Hematopoietic multipotent progenitor cell treated with erythropoietin and hydrocortisone succinate and interleukin-3 and kit ligand, for 4 days (in vitro differentiated cells): ENCODE data around the gene MYO7A.

Experiments used
- DNase-seq: peaks from one replicate; pipeline ENCODE4 v3.0.0-alpha.2; 2015

MYO7A gene

DNA sequence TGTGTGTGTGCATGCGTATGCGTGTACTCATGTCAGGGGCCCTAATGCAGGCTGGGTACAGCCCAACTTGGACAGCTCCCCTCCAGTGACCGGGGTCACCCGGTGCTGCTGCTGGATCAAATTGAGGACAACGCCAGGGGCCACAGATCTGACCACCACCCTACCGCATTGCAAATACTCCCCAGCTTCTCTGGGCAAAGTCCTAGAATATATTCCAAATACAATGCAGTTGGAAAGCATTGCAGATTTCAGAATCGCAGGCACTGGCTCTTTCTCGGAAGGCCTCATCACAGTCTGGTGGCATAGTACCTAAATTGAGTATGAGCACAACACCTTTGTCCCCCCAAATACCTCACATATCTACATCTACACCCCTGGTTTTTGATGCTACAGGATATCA lies 43.2 kb downstream of the MYO7A start:
- no peak for DNase-seq

DNA sequence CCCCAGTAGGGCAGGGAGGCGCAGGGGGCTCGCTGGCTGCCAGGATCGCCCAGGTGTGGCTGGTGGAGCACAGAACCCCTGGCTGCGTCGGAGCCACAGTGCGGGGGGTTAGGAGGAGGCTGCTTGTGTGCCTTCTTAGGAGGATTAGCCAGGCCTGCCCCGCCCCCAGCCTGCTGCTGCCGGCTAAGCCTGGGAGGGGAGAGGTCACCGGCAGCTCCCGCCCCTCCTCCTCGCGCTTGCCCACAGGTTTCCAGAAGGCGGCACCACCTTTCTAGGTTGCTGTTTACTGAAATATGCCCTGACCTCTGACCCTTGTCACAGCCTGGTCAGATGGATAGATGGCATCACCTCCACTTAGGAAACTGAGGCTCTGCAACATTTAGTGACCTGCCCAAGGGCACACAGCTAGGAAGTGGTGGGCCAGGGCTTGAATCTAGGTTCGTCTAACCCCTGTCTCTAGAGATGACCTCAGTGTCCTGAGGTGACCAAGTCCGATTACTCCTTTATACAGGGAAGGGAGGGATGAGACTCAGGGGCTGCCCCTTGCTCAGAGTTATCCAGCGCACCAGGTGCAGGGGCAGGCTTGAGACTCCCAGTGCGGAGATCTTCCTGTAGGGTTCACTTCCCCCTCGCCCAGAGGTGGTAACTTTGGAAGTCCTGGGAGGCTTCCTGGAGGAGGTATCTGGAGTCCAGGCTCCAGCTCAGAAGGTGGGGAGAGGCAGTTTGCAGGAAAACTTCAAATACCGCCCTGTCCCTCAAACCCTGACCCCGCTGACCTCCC lies 44.0 kb downstream of the MYO7A start:
- DNase-seq, result no peak

DNA sequence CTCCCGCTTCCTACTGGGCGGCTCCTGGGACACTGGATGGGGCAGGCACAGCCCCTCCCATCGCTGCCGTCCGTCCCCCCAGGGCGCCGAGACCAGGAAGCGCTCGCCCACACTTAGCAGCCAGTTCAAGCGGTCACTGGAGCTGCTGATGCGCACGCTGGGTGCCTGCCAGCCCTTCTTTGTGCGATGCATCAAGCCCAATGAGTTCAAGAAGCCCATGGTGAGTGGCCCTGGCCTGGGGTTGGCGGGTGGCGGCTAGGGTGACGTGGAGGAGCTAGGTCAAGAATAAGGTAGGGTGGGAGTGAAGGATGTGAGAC lies 44.6 kb downstream of the MYO7A start:
- DNase-seq, result no peak

DNA sequence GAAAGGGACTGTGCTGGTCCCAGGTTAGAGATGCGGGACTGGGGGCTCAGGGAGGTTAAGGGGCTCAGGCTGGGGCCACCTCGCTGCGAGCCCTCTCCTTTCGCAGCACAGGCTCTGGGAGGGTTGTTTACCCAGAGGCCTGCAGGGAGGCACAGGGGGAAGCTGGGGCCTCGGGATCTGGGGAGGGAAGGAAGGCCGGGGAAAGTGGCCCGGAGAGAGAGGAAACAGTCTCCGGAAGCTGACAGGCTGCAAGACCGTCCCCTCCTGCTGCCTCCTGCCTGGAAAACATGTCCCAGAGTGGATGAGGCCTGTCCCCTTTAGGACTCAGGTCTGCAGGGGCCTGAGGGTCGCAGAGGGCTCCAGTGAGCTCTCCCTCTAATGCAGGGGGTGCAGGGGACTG lies 45.4 kb downstream of the MYO7A start:
- DNase-seq, result no peak

DNA sequence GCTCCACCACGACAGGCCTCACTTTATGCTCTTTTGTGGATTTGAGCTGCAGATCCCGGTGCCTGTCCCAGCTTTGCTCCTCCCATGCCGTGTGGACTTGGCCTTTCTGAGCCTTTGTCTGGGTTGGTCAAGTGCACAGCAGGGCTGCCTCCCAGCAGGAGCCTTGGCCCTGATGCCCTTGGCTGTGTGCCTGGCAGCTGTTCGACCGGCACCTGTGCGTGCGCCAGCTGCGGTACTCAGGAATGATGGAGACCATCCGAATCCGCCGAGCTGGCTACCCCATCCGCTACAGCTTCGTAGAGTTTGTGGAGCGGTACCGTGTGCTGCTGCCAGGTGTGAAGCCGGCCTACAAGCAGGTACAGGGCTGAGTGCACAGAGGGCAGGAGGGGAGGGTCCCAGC lies 46.5 kb downstream of the MYO7A start:
- no peak for DNase-seq

DNA sequence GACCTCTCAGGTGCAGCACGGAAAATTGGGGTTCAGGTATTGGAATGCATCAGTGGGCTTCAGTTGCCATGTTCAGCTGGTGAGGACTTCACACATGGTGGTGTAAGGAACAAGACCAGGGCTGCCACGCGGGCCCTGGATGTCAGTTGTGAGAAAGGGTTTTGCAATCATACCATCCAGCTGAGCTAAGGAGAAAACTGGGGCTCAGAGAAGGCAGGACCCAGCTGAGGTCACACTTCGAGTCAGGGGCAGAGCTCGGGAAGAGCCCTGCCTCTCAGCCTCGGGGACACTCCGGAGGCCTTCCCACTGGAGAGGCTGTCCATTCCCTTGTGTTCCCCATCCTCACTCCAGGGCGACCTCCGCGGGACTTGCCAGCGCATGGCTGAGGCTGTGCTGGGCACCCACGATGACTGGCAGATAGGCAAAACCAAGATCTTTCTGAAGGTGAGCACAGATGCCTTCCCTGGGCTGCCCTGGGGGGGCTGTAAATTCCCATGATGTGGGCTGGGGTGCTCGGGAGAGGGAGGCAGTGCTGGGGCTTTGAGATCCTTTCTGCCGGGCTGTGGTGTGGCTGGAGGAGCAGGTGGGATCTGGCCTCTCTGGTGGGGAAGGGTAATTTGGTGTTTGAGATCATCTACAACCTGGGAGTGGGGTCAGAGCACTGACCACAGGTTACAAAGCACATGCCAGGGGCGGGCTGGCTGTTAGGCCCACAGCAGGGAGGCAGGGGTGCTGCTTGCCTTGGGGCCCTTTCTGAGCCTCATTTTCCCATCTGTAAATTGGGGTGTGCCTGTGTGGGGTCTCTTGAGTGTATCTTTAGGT lies 47.2 kb downstream of the MYO7A start:
- peak; percentile 44 for DNase-seq

DNA sequence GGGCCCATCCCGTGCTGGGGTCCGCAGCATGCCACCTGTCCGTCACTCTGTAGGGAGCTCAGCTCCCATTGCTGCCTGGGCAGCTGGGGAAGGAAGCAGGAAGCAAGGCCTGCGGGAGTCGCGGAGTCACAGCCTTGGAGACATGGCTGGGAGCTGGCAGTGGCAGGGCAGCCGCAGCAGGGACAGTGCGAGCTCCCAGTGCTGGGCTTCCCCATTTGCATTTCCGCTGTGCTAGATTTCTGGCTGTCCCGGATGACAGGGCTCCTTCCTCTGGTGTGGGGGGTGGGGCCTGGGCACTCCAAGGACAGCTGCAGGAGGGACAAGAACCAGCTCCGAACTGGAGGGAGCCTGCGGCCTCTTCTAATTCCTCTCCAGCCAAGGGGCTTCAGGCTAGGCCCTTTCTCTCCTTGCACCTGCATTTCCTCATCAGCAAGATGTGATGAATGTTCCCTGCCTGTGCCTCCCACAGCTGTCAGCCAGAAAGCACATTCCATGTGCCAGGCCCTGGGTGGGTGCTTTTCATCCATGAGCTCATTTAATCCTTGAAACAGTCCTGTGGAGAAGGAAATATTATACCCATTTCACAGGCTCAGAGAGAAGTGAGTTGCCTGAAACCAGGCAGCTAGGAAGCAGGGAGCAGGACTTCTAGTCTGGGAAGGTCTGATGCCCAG lies 48.0 kb downstream of the MYO7A start:
- DNase-seq, result peak; percentile 62

DNA sequence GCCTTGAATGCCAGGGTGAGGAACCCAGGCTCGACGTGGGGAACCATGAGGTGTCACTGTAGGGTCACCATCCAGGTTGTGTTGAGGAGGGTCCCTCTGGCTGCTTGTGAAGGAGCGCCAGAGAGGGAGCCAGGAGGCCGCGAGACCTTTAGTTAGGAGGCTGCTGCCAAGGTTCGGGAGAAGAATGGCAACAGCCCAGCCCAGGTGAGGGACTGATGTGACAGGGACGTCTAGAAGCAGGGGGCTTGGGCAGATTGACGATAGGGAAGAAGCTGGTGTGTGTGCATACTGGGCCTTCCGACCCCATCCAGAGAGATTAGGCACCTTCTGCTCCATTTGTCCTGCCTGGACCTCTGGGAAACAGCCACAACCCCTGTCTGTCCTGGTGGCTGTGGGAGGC lies 49.0 kb downstream of the MYO7A start:
- DNase-seq, result no peak

DNA sequence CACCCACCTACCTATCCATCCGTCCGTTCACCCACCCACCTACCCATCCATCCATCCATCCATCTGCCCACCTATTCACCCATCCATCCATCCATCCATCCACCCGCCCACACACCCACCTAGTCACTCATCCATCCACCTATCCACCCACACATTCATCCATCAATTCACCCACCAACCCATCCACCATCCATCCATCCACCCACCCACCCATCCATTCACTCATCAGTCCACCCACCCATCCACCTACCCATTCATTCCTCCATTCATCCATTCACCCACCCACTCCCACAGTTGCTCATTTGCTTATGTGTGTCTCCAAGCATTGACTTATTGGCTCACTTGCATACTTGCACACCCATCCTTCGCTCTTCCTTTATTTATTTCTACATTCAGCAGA lies 50.1 kb downstream of the MYO7A start:
- no peak for DNase-seq

DNA sequence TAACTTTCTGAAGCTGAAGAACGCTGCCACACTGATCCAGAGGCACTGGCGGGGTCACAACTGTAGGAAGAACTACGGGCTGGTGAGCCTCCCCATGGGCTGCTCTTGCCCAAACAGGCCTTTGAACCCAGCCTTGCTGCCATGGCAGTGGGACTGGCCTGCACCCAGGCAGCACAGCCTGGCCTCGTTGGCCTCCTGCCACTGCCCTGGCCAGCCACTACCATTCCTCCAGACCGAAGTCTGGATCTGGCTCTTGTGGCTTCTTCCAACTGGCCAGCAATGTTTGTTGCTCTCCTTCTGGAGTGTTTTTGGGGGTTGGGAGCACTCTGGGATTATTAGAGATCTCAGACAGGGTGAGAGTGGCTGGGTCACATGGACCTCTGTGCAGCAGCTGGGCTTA lies 51.0 kb downstream of the MYO7A start:
- no peak for DNase-seq

DNA sequence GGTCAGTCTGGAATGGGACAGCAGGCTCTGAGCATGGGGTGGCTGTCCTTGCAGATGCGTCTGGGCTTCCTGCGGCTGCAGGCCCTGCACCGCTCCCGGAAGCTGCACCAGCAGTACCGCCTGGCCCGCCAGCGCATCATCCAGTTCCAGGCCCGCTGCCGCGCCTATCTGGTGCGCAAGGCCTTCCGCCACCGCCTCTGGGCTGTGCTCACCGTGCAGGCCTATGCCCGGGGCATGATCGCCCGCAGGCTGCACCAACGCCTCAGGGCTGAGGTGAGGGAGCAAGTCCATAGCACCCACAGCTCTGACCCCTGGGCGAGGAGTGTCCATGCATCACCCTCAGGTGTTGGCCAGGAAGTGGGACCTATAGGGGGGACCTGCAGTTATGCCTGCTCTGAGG lies 51.6 kb downstream of the MYO7A start:
- no peak for DNase-seq

DNA sequence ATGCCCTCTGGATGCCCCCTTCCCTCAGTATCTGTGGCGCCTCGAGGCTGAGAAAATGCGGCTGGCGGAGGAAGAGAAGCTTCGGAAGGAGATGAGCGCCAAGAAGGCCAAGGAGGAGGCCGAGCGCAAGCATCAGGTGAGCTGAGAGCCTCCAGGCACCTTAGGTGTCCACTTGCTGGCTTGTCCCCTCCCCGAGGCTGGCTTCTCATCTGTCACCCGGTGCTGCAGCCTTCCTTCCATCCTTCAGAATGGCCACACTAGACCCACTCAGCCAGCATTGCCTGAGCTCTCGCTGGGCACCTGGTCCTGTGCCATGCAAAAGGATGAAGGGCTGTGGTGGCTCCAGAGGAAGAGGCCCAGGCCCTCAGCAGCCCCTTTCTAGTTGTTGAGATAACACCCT lies 52.3 kb downstream of the MYO7A start:
- no peak for DNase-seq

DNA sequence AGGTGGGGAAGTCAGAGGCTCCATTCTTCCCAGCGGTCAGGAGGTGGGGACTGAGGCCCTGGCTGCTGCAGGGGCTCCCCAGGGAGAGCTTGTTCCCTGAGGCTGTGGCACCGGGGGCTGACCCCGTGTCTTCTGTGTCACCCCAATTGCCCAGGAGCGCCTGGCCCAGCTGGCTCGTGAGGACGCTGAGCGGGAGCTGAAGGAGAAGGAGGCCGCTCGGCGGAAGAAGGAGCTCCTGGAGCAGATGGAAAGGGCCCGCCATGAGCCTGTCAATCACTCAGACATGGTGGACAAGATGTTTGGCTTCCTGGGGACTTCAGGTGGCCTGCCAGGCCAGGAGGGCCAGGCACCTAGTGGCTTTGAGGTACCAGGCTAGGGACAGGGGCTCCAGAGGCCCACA lies 53.2 kb downstream of the MYO7A start:
- DNase-seq, result no peak

DNA sequence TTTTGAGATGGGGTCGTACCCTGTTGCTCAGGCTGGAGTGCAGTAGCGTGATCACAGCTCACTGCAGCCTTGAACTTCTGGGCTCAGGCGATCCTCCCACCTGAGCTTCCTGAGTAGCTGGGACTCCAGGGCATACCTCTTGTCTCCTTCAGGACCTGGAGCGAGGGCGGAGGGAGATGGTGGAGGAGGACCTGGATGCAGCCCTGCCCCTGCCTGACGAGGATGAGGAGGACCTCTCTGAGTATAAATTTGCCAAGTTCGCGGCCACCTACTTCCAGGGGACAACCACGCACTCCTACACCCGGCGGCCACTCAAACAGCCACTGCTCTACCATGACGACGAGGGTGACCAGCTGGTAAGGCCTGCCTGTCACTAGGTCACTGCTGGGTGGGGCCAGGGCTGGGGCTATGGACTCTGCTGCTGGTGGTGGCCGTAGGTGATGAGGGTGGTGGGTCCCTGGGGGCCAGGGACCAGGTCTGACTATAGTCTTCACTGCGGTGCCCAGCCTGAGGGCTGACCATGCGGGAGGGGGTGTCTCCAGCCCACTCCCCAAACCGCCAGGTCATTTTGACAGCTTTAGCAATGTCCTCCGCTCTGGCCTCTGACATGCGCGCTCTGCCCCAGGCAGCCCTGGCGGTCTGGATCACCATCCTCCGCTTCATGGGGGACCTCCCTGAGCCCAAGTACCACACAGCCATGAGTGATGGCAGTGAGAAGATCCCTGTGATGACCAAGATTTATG lies 53.9 kb downstream of the MYO7A start:
- no peak for DNase-seq

DNA sequence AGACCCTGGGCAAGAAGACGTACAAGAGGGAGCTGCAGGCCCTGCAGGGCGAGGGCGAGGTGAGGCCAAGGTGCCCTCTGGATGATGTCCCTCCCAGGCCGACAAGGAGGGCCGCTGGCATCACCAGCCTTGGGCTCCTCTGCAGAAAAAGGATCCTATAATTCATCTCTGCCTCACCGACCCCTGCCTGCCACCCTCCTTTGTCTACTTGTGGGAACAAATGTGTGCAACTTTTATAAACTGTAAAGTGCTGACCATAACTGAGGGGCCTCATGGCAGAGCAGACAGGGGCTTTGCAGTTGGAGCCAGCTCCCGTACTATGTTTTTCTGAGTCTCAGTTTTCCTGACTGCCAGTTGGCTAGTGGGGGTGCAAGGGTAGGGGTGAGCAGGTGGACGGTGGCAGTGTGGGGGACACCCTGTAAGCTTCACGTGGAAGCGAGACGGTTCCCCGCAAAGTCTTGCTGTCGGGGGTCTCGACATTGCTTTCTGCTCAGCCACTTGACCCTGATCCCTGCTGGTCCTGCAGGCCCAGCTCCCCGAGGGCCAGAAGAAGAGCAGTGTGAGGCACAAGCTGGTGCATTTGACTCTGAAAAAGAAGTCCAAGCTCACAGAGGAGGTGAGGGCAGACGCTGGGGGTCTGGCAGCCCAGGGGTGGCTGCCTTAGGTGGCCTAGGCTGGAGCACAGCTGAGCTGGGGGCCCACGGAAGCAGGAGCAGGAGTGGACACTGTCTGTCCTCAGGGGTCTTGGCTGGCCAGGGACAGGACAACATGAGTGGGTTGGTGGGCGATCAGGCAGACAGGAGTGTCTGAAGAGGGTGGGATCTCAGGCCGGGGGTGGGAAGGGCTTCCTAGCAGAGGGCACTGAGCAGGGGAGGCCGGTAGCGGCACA lies 54.7 kb downstream of the MYO7A start:
- DNase-seq, result no peak

DNA sequence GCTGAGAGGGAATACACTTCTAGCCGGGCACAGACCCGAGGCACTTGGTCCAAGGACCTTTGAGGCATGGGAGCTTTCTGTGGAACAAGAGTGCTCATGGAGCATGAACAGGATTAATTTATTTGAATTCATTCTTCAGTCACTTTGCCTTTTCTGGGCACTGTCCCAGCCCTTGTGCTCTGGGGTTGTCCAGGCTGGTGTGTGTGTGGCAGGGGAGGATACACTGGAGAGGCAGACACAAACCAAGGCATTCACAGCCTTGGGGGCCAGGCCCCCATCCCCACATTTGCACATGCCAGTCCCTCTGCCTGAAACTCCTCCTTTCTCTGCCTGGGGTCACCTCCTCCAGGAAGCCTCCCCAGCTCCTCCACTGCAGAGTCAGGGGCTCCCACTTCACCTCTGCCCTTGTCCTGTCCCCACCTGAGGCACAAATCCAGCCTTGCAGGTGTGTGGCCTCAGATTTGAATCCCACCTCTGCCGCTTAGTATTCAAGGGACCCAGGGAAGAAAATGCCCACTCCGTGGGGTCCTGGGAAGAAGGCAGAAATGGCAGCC lies 55.5 kb downstream of the MYO7A start:
- no peak for DNase-seq

DNA sequence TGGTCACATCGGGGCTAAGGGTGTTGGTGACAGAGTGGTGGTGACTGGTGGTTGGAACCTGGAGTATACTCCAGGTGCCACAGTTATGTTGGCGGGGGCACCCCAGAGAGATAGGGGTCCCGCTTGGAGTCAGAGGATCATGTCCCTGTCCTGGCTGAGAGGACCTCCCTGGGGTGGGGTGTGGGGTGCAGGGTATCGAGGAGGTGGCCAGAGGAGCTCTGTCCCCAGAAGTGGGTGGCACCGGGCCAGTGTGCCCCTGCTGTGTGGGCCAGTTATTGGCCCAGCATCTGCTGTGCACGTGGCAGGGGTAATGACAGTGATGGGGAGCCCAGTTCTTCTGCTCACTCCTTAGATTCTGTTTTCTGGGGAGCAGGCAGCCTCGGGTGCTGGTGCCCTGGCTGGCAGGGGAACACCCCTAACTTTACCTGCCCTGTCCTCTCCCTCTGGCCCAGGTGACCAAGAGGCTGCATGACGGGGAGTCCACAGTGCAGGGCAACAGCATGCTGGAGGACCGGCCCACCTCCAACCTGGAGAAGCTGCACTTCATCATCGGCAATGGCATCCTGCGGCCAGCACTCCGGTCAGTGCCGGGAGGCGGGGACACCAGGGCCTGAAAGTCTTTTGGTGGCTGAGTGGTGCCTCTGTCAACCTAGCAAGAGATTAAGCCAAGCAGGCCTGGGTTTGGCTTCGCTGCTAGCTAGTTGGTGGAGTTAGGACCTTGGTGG lies 56.3 kb downstream of the MYO7A start:
- no peak for DNase-seq

DNA sequence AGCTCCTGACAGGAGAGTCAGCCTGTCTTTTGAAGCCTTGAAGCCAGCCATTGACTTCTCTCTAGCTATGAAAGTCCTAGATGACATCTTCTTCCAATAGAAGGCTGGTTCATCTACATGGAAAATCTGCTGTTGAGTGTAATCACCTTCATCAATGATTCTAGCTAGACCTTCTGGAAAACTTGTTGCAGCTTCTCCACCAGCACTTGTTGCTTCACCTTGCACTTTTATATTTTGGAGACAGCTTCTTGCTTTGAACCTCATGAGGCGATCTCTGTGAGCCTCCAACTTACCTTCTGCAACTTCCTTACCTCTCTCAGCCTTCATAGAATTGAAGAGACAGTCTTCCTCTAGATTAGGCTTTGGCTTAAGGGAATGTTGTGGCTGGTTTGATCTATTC lies 58.3 kb downstream of the MYO7A start:
- DNase-seq, result no peak

DNA sequence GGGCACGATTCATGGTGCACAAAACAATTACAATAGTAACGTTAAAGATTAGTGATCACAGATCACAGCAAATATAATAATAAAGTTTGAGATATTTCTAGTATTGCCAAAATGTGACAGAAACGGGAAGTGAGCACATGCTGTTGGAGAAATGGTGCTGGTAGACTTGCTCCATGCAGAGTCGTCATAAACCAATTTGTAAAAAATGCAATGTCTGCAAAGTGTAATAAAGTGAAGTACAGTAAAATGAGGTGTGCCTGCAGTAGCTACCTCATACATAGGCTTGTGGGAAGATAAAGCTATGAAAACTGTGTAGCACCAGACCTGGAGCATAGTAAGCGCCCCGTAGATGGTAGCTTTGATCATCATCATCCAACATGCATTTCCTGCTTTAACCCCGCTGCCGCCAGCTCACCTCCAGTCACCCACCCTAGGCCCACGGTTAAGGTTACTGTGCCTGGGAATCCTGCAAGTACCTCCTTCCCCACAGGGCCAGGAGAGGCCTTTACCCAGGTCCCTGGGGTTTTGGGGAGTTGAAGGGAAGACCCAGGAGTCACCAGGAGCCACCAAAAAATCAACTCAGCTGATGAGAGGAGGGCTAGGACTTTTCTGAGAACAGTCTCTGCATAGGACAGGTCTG lies 59.2 kb downstream of the MYO7A start:
- no peak for DNase-seq

DNA sequence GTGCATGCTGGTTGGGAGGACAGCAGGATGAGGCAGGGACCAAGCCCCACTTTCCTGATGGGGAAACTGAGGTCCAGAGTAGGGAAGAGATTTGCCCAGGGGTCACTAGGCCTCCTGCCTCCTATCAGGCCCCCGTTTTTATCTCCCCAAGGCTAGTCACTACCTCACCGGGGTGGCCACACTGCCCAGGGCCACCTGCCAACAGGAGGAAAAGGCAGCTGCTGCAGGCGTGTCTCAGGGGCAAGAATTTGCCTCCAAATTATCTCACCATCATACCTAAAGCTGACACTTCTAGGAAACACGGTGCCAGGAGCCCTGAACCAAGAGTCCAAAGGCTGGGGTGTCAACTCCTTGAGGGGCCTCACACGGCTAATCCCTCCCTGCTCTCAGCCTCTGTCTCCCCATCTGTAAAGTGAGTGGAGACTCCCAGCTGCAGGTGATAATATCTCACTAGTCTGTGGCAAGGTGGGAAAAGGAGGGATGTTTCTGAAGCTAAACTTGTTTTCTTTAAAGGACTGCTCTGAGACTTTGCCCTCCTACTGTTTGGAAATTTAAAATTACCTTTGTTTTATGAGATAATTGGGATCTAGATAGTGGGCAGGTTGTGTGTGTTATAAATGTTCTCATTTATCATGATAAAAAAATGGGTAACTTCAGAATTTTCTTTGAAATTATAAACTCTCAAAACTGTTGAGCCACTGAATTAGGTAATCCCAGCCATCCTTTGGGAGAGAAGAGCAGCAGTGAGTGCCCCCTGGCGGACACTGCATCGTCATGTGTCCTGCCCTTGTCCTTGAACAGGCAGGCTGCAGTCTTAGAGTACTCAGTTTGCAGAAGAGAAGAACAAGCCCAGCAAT lies 60.0 kb downstream of the MYO7A start:
- DNase-seq, result peak; percentile 89
